NCI-H2196 treated with DMSO at 0.1 percent for 48 hours (cell line): ENCODE results near the gene PAX2.

Source experiments
- DNase-seq: peaks from one replicate; lab custom pipeline; 2025; ENCODE audit not compliant: unreplicated experiment; lab: John Stamatoyannopoulos, UW

The PAX2 gene

DNA sequence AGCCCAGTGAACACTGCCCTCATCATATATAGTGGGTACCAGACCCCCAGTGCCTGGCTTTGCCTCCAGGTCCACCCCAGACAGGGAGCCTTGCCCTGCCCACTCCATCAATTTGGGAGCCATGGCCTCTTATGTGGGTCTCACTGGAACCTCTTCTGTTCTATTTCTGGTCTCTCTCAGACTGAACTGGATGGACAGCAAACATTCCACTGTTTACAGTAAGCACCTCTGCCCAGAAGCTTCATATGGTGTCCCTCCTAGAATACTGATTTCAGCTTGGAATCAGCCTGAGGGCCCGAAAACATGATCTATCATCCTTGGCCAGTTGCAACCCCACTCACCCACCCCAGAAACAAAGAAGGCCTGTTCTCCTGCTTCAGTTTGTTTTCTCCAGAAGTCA lies 86.4 kb downstream of the PAX2 start:
- DNase-seq, result no peak

DNA sequence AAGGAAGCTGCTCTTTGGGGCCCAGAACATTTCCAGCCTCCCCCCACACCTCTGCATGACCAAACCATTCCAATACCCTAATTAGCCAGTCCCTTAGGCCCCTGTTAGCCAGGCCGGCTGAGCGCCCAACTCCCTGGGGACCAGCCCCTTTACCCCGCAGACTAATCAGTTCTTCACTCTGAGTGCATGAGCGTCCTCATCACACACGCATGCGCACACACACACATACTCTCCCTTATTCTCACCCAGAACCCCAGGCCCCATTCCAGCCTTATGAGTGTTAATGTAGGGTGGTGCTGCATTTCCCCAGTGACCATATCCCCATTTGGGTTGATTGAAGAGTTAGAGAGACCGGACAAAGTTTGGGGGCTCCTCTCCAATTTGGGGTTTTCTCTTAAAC lies 90.4 kb downstream of the PAX2 start:
- no peak for DNase-seq

DNA sequence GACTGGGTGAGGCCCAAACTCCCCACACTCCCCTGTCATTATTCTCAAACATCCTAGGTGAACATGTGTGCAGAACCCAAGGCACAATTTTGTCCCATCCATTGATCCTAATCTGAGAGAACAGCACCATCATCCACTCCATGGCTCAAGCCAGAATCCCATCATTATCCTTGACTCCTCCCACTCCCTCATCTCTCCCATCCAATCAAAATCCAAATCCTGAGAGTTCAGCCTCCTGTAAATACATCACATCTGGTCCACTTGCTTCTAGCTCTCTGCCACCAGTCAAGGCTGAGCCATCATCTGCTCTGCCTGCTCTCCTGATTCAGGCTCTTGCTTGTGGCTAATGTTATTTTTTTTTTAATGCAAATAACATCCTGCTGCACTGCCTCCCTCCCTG lies 91.5 kb downstream of the PAX2 start:
- no peak for DNase-seq

DNA sequence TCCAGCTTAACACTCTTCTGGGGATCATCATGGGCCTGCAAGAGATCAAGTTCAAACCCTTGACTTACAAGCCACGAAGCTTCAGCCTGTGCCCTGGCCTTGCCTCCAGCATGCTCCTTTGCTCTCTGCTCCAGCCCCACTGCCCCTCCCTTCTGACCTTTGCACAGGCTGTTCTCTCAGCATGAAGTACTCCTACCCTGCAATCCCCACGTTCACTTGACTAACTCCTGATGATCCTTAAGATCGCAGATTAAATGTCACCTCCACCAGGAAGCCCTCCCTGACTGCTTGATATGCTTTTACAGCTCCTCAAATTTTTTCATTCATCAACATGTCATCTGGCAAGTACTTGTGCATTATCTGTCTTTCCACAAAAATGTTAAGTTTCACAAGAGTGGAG lies 91.9 kb downstream of the PAX2 start:
- no peak for DNase-seq

DNA sequence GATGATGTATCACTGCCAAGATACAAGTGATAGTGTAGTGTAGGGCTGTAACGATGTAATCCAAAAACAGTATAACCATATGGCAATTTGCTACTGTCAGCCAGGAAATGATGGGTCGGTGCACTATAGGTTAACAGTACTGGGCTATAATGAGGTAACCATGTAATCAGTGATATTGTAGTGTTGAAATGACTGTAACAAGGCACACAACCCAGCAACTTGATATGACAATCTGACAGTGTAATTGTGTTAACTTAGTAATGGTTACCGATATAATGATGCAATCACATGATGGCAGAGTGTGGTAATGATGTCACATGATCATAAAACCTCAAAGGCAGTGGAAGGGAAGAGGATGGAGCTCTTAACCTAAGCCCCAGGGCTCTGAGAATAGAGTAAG lies 93.6 kb downstream of the PAX2 start:
- no peak for DNase-seq

DNA sequence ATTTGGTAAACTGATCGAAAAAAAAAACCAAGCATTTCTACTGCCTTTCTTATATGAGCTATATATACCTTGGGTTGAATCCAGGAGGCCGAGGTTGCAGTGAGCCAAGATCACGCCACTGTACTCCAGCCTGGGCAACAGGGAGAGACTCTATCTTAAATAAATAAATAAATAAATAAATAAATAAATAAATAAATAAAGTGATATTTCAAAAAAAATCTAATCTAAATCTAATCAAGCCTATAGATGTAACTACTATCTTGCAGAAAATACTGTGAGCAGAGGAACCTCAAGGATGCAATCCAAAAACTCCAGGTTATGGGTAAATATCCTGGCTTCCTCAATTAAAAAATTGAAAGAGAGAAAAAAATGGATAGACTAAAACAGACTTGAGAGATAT lies 96.1 kb downstream of the PAX2 start:
- no peak for DNase-seq

DNA sequence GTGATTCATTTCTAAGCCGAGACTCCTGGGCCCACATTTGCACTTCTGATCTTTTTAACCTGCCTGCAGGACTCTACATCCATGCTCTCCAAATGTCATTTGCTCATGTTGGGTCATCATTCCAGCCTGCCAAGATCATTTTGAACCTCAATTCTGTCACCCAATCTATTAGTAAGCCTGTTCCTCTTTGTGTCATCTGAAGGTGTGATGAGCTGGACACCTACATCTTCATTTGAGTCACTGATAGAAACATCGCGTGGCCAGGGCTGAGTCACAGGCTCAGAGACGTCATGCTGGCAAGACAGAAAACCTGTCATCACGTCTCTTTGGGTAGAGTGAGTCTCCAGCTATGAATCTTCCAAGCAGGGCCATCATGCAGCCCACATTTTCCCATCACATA lies 102.1 kb downstream of the PAX2 start:
- DNase-seq, result no peak

DNA sequence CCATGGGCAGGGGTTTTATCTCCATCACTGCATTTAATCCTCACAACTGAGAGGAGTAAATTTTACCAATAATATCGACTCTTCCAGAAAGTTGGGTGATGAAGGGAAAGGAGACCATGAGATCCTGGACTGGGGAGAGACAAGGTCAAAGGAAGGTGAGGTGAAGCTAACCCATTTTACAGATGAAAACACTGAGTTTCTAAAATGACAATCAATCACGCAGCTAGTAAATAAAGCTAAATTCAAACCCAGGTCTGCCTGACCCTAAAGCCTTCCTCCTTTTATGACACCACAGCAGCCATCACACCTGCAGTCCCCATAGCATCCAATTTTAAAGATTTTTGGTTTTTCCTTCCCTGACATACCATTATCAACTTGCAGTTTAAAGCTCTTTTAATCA lies 103.4 kb downstream of the PAX2 start:
- DNase-seq, result no peak

DNA sequence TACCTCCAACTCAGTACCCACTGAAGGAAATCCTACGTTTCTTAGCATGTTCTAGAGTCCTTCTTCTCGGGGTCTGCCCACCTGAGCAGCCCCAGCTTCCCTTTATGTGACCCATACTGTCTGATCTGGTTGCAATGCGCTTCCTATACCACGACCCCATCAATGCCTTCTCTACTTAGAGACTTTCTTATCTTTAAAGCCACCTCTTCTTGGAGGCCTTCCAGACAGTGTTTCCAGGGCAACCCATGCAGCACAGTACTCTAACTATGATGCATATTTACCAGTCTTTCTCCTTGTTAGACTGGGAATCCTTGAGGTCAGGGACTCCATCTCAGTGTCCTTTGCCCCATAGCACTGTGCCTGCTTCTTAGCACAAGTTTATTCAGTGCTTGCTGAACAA lies 112.9 kb downstream of the PAX2 start:
- no peak for DNase-seq

DNA sequence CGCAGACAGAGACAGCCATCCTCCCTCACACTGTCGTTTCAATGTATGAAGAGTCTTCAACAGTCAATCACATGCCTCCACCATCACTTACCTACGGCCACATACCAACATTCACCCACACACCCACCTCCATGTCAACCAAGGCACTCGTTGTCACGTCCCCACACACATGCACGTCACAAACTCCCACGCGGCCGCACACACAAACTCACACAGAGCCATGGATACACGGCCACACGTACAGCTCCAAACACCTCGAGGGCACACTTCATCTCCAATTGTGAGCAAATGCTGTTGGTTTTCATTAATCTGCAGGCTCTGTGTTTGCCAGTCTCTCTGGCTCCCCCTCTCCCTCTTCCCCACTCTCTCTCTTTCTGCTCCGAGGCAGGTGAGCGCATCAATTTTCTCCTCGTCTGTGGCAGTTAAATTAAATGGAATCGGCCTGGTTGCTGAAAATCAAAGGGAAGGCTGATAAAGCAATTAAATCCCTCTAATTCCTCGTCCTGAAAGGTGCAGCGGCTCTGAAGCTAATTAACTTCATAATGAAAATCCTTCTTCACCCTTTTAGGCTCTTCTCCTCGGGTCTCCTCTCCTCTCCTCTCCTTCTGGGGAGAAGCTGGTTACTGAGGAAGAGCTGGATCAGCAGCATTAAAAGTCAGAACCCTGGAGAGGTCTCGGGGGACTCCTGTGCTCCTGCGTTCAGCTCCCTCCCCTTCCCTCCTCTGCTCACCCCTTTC lies 113.5 kb downstream of the PAX2 start:
- DNase-seq, result no peak

DNA sequence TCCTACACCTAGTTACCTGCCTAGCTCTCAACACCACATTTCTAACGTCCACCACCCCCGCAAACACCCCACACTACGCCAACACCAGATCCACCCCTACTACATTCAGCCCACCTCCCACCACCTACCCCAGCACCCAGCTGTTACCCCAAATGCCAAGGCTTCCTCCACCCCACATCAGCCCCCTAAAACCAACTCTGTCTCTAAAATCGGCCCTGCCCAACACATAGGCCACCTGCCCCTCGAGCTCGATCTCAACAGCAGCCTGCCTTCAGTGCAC lies 114.0 kb downstream of the PAX2 start:
- DNase-seq, result no peak

DNA sequence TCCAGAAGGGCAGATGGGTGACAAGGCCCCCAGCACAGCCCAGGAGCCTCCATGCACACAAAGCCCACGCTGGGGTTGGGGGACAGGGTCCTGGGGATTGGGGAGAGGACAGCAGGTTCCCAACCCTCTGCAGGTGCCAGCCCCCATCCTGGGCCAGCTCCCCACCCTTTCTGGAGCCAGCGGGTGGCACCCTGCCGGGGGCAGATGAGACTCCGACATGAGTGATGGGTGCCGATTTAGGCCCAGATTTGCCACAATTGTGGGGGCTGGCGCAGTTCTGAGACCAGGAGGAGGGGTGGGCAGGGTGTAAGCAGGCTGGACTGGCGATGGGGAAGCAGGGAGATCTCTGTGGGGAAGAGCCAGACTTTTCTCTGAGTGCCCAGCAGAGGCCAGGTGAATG lies 118.1 kb downstream of the PAX2 start:
- no peak for DNase-seq

DNA sequence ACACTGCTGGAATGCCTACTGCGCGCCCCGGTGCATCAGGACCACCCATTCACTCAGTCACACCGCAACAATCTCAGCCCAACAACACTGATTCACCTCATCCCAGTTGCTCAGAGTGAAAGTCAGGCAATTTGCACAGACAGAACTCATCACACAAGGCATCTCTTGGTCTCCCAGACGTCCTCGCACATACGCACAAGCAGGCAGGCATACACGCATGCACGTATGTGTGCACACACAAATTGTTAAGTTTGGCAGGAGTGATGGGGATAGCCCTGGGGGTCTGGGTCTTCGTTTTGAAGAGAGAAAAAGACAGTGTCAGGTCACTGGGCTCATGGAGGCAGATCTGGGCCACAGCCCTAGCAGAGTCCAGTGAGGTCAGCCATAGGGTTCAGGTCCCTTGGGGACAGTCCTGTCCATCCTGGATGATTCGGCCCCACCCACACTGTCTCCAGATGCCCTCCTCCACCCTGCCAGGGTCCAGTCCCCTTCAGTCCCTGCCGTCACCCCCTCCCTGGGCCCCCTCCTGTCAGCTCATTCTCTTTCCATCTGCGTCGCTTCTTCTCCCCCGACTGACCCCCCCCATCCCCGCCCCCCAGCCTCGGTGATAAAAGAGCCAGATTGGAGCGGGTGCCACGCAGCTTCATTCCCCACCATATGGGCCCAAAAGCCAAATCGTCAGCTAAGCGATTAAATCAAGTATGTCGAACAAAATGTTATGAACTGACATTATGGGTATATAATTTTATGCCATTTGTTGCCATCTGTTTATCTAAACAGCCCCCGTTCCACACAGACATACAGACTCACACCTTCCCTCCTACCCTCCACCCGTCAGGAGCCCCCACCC lies 118.9 kb downstream of the PAX2 start:
- DNase-seq, result no peak

DNA sequence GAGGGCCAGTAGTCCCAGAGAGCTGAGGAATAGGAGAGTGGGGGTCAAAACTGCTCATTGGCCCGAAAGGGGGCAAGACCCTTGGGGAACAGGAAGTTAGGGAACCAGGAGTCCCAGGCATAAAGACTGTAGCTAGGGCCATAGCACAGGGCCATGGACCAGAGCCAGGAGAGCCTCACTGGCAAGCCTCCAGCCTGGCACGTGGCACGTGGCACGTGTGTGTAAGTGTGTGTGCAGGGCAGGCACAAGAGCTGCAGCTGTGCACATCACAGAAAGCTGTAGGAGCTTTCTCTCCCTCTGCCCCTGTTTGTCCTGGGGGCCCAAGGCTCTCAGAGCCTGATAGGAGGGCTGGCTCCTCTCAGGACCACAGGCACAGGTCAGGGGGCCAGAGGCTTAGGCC lies 119.6 kb downstream of the PAX2 start:
- no peak for DNase-seq

DNA sequence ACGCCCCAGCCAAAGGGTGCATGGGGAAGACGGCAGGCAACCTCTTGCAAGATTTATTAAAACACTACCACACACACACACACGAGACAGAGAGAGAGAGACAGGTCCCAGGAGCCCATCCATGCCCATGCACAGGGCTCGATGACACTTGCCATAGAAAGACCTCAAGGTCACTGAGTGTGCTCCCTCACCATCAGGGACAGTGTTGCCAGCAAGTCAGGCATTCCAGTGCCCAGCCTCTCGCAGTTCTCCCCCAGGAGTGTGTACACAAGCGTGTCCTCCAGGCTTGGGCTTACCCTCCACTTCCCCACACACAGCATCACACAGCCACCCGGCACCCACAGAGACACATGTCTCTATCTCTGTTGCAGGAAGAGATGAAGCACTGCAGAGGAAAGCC lies 120.6 kb downstream of the PAX2 start:
- DNase-seq, result no peak

DNA sequence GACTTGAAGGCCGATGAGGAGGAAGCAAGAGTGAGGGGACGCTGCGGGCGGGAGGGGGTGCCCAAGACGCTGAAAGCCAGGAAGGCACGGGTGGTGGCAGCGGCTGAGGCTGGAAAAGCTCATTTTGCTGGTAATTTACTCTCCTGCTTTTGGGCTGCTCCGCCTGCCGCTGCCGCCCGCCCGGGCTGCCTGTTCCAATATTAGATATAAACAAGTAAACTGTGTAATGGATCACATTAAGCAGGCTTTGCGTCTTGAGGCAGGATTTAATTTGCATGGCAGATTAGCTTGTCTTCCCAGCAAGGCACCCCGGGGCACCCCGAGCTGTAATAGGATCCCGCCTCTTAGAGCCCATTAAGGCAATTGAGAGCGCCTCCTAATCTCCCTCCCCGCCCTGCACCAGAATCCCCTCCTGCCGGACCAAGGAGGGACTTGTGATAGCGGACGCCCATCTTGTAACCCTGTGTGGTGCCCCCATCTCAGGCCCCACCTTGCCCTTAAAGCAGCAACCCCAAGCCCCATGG lies 121.3 kb downstream of the PAX2 start:
- no peak for DNase-seq

DNA sequence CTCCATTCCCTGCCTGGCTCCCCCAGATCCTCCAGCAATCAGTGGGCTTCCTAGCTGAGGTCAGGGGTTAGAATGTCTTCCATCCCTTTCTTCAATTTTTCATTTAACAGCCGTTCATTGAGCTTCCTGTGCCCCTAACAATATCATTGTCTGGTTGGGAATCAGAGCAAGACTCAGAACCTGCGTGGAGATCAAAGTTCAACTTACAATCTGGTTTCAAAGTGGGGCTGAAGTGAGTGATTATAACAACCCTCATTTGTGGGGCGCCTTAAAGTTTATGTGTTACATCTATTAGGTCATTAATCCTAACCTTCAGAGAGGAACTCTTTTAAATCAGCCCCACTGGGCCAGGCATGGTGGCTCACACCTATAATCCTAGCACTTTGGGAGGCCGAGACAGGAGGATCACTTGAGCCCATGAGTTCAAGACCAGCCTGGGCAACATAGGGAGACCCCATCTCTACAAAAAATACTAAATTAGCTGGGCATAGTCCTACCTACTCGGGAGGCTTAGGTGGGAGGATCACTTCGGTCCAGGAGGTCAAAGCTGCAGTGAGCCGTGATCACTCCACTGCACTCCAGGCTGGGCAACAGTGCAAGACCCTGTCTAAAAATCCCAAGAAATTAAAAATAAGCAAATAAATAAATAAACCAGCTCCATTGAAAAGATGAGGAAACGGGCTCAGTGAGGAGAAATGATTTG lies 122.0 kb downstream of the PAX2 start:
- DNase-seq, result no peak

DNA sequence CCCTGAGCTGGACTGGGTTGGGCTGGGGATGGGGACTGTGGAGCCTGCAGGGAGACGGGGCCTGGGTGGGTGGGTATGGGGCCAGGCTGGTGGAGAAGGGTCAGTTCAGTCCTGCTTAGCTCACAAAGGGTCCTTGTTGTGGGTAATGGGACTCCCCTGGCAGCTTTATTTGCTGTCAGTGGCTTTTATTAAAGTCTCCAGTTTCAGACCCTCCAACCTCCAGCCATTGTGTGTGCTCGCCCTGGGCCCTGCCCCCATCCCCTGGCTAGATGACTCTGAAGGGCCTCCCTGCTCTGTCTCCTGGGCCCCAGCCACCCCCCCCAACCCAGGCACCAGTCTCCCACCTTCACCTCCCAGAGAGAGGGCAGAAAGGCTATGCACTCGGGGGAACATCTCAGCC lies 123.0 kb downstream of the PAX2 start:
- DNase-seq, result no peak

DNA sequence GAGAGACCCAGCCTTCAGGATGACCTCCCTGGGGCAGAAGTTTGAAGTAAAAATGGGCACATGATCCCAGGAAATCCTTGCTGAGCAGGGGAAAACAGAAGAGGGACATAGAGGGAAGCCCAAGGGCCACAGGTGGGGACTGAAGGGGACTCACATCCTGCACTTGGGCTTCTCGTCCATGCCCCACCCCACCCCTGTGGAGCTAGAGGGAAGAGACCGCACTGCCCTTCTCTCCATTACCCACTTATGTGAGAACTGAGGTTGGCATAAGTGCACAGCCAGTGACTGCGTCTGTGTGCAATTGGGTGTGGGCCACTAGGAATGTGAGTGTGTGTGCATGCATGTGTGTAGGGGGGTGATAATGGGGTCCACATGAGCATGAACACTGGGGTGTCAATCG lies 124.0 kb downstream of the PAX2 start:
- DNase-seq, result no peak

DNA sequence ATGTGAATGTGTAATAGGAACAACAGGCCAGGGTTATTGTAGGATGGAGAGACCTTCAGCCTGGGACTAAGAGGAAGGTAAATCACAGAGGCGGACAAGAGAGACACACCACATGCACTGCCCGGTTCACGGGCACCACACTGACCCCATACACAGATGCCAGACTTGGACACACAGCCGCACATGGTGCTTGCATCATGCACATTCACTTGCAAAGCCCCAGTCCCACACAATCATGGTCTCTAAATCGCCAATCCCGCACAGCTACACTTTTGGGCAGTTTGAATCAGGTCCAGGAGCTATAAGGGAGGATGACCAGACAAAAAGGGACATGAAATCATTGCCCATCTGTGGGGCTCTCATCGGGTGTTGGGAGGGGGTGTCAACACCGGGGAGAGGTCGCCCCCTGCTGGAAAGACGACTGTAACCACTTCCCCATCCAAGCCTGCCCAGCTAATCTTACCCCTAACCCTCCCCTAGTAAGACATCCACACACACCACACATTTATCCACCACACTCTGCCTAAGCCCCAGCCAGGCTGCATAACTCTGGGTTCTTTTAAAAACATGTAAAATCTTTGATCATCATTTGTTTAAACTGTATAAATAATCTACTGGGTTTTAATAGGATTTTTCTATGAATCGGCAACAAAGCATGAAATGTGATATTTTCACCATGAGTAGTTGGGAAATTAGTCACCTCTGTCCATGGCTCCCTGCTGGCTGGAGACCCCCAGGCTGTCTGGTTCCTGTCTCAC lies 126.8 kb downstream of the PAX2 start:
- no peak for DNase-seq

DNA sequence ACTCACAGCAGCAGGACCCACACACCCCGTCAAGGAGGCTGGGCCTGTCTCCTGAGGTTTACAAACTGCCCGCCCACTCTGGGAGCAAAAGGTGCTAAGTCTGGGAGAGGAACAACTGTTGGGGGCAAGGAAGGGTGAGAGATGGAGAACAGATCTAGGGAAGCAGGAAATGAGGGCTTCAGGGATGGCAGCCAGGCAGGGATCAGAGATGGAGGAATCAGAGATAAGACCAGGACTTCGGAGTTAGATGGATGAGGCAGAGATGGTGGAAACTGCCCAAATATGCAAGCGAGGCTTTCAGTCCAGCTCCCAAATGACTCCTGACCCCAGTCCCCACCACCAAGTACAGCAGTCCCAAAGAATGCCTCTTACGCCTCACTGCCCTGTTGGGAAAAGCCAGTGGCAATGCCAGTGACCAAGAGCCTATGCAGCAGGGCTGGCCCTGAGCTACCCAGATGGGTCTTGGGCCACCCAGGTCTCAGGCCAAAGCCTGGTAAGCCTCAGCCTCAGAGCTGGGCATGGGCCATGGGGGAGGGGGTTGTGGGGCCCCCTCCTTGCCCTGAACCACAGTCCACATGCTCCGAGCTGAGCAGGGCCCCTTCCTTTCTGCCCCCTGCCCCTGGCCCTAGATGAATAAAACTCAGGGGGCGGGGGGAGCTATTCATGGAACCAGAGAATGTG lies 127.9 kb downstream of the PAX2 start:
- no peak for DNase-seq
